GM18505 (cell line): Measurements from ENCODE around the gene DYNC1LI1.
"Not testable (repeated sequence)": the region's sequence is repeated elsewhere in the genome, so short reads cannot be mapped to it uniquely, and the experiment has no call there.

Source experiments
- ATAC-seq: cut with Tn5 transposase; IDR thresholded peaks from one replicate; pipeline ENCODE4 v1.9.1; 2021; ENCODE audit not compliant: unreplicated experiment
- POLR2A ChIP-seq: IDR thresholded peaks from 4 replicates; pipeline ENCODE4 v1.6.1; 2011; ENCODE audit warnings: borderline replicate concordance; ENCODE audit not compliant: insufficient read depth, insufficient read length; ENCODE audit errors: extremely low read depth

The DYNC1LI1 gene

GRCh38 chr3:32596282-32596908, 25.7 kb upstream of the DYNC1LI1 start:
- no peak for TF ChIP-seq POLR2A
- ATAC-seq: no peak

- no peak for TF ChIP-seq POLR2A
- ATAC-seq: no peak
These were observed 24.7 kb upstream of the DYNC1LI1 start for GRCh38 chr3:32595323-32595722.

DNA sequence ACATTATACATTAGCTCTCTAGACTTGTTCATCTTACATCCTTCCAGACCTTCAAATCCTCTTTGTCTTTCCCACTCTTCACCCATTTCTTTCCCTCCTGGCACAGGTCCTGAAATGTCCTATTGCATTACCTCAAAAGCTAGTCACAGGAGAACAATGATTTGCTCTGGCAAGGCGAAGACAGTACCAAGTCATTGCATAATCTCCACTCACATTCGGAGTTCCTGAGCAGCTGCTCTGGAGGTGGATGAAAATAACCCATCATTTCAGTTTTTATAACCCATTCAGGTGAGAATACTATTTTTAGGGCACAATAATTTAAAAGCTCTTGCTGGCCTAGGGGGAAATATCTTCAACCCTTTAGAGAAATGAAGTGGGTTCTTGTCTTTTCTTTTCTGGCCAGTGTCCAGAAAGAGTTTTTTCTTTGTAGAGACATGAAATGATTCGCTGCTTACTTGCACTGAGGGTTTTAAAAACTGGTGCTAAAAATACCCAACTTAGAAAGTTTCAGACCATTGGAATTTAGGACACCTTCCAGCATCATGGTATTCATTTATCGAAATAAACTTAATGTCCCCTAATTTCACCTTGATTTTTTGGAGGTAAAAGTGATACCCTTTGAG, 23.4 kb upstream of the DYNC1LI1 start:
- ATAC-seq: no peak
- TF ChIP-seq POLR2A: no peak

- no peak for ATAC-seq
- no peak for TF ChIP-seq POLR2A
These were observed 22.2 kb upstream of the DYNC1LI1 start for GRCh38 chr3:32592696-32593353.

GRCh38 chr3:32592011-32592410, 21.4 kb upstream of the DYNC1LI1 start:
- no peak for TF ChIP-seq POLR2A
- no peak for ATAC-seq

- no peak for ATAC-seq
- no peak for TF ChIP-seq POLR2A
These were observed 20.5 kb upstream of the DYNC1LI1 start for GRCh38 chr3:32591186-32591585.

- ATAC-seq: no peak
- TF ChIP-seq POLR2A: no peak
These were observed 15.7 kb upstream of the DYNC1LI1 start for GRCh38 chr3:32586356-32586755.

DNA sequence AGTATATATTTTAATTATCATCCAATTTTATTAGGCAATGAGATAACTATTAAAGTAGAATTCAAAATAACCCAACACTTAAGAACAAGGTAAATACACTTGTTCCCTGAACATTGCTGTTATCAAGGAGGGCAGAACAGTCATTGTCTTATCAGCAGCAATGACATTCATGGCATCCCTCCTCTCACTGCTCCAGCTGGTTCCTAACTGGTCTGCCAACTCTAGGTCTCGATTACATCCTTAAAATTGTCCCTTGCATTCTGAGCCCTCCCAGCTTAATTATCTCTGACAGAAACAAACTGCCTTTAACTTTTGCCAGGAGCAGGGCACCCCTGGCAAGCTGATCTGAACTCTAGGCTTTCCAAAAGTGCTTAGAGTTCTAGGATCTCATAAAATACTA, 14.0 kb upstream of the DYNC1LI1 start:
- no peak for ATAC-seq
- TF ChIP-seq POLR2A: no peak

DNA sequence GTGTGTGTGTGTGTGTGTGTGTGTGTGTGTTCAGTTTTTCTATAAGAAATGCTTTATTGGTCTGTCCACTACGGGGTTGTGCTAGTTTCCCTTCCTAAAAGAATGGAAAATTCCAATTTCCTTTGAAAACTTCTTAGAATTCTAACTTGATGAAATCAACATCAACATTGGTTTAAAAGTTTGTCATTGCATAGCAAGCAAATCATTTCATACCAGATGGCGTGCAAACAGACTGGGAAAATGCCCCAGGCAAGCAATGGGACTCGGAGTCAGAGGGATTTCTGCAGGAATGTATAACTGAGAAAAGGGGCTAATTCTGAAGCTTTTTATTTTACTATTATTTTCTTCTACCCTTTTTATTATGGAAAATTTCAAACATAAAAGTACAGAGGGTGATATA, 13.1 kb upstream of the DYNC1LI1 start:
- TF ChIP-seq POLR2A: no peak
- ATAC-seq: no peak

- not testable (repeated sequence) for ATAC-seq
These were observed 8.0 kb upstream of the DYNC1LI1 start for GRCh38 chr3:32578669-32579068.

GRCh38 chr3:32577581-32578556, 7.2 kb upstream of the DYNC1LI1 start:
- ATAC-seq: peak; percentile 93
- peak; percentile 29 for TF ChIP-seq POLR2A

DNA sequence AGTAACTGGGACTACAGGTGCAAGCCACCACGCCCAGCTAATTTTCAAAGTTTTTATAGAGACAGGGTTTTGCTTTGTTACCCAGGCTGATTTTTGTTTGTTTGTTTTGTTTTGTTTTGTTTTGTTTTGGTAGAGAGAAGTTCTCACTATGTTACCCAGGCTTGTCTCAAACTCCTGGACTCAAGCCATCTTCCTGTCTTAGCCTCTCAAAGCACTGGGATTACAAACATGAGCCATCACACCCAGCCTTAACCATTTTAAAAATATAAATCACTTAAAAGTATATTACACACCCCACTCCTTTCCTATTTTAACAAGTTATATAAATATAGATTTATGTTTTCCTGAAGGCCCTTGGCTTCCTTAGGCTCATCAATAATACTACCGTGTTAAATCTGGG, 6.5 kb upstream of the DYNC1LI1 start:
- no peak for TF ChIP-seq POLR2A
- no peak for ATAC-seq

DNA sequence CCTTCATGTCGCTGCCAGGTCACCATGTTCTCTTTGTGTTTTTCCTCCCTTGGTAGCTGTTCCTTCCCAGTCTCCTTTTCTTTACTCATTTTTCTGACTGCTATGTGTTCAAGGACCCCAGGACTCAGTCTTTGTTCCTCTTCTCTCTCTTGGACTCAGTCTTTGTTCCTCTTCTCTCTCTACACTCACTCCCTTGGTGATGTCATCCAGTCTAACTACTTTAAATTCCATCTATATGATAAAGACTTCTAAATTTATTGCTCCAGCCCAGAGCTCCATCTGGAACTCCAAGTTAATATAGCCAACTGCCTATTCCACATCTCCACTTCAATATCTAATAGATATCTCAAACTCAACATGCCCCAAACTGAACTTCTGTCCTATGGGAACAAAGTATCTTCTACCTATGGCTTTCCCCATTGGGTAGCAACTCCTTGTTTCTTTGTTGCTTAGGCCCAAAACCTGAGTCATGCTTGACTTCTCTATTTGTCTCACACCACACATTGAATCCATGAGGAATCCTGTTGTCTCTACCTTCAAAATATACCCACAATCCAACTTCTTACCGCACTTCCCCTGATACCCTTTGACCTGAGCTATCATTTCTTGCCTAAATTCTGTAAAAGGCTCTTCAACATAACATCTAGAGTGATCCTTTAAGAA, 4.9 kb upstream of the DYNC1LI1 start:
- ATAC-seq: no peak
- TF ChIP-seq POLR2A: no peak
